Thoracic aorta (tissue), 2 donors: ENCODE data around the gene PALD1. TPM values are rescaled to one million over a fixed set of nuclear protein-coding genes. Genes with fewer than 3 reads are reported as not detected.

Experiments
- ATAC-seq: fragments of 150-250 bp; one replicate; pipeline ENCODE4 v1.8.0; 2017; ENCODE audit warnings: low read depth; ENCODE audit not compliant: insufficient number of reproducible peaks, low FRiP score
- DNase-seq: peaks from one replicate; pipeline ENCODE4 v3.0.0-alpha.2; 2020; ENCODE audit warnings: low spot score
- H3K27ac ChIP-seq, 2 donors: fragments of 200-600 bp; sonication (generic); 1 replicate in 1 of 2; 2 replicates in 1 of 2; pipeline ENCODE4 v1.5.1; 2016; ENCODE audit warnings: mild to moderate bottlenecking in 2 of 2, moderate library complexity in 2 of 2
- H3K27me3 ChIP-seq: fragments of 200-600 bp; sonication (generic); replicated peaks from 2 replicates; pipeline ENCODE4 v1.6.0; 2016; ENCODE audit warnings: mild to moderate bottlenecking; ENCODE audit not compliant: insufficient read depth
- H3K36me3 ChIP-seq: fragments of 200-600 bp; sonication (generic); one replicate; pipeline ENCODE4 v1.5.1; 2016
- H3K4me1 ChIP-seq, 2 donors: fragments of 200-600 bp; sonication (generic); 1 replicate in 1 of 2; 2 replicates in 1 of 2; pipeline versions ENCODE4 v1.5.1 to v1.6.0; 2016; ENCODE audit warnings: low read depth in 2 of 2, mild to moderate bottlenecking in 1 of 2; ENCODE audit not compliant: control insufficient read depth in 1 of 2
- H3K4me3 ChIP-seq: fragments of 200-600 bp; sonication (generic); 2 replicates; pipeline ENCODE4 v1.5.1; 2016; ENCODE audit warnings: mild to moderate bottlenecking
- H3K9me3 ChIP-seq: fragments of 200-600 bp; sonication (generic); 2 replicates; pipeline ENCODE4 v1.5.1; 2016
- CTCF ChIP-seq: fragments of 200-600 bp; sonication (generic); IDR thresholded peaks from one replicate; pipeline ENCODE4 v1.5.1; 2019; ENCODE audit warnings: antibody characterized with exemption
- total RNA-seq, 2 donors: library from RNA; depleted of rRNA; stranded (reverse); fragments of >200 nt; gene quantifications; one replicate each; pipeline versions ENCODE4 v1.1.0 to v1.2.3, GENCODE V29; 2016

PALD1 gene
- total RNA-seq, 2 donors from 2014 or later, result 19.5 to 19.7 TPM

- H3K4me3 ChIP-seq, result no peak overlapping the region
- peak; percentile 79 for ATAC-seq
- no peaks in the 10 kb centered on the region for H3K27me3 ChIP-seq
- peaks cover 0 to 5% of the 10 kb centered on the region in 2 donors for H3K4me1 ChIP-seq
- no peaks in the 10 kb centered on the region for H3K36me3 ChIP-seq
- TF ChIP-seq CTCF, result no peak
- H3K27ac ChIP-seq, result no peak overlapping the region
- no peaks in the 10 kb centered on the region for H3K9me3 ChIP-seq
- DNase-seq, result no peak
Observed at GRCh38 chr10:70551971-70552422, 73.4 kb downstream of the PALD1 start.

DNA sequence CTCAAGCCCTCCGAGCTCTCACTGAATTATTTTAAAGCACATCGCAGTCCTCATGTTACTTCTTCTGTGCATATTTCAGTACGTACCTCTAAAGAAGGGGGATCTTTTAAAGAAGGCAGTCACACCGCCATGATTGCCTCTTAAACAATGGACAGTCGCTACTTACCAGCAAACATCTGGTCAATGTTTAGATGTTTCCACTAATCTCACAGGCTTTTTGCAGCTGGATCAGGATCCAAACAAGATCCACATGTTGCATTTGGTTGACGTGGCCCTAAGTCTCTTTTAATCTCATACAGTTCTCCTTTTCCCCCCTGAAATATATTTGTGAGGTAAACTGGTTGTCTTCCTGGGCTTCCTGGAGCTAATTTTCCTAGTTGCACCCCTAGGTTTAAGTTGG lies 74.0 kb downstream of the PALD1 start:
- H3K9me3 ChIP-seq, result no peaks in the 10 kb centered on the region
- H3K27ac ChIP-seq, result no peak overlapping the region
- ATAC-seq (no peak), DNase-seq (no peak)
- TF ChIP-seq CTCF, result no peak
- H3K36me3 ChIP-seq, result no peaks in the 10 kb centered on the region
- H3K4me3 ChIP-seq, result no peak overlapping the region
- peaks cover 0 to 5% of the 10 kb centered on the region in 2 donors for H3K4me1 ChIP-seq
- no peaks in the 10 kb centered on the region for H3K27me3 ChIP-seq

GRCh38 chr10:70555371-70555770 lies 76.8 kb downstream of the PALD1 start:
- DNase-seq, result no peak
- Histone ChIP-seq H3K4me1 (peaks cover 0 to 11% of the 10 kb centered on the region in 2 donors), H3K9me3 (no peaks in the 10 kb centered on the region), H3K27ac (no peak overlapping the region), H3K27me3 (no peaks in the 10 kb centered on the region), H3K4me3 (no peak overlapping the region), H3K36me3 (no peaks in the 10 kb centered on the region)
- TF ChIP-seq CTCF, result no peak
- ATAC-seq, result no peak

- Histone ChIP-seq H3K27ac (no peak overlapping the region), H3K27me3 (no peaks in the 10 kb centered on the region), H3K36me3 (no peaks in the 10 kb centered on the region), H3K4me1 (peaks cover 0 to 5% of the 10 kb centered on the region in 2 donors), H3K4me3 (no peak overlapping the region), H3K9me3 (no peaks in the 10 kb centered on the region)
- TF ChIP-seq CTCF, result no peak
- ATAC-seq (no peak), DNase-seq (no peak)
Observed at GRCh38 chr10:70557086-70557845, 78.7 kb downstream of the PALD1 start.

- no peak overlapping the region for H3K27ac ChIP-seq
- peaks cover 0 to 5% of the 10 kb centered on the region in 2 donors for H3K4me1 ChIP-seq
- no peaks in the 10 kb centered on the region for H3K9me3 ChIP-seq
- ATAC-seq, result no peak
- H3K27me3 ChIP-seq, result no peaks in the 10 kb centered on the region
- no peak for TF ChIP-seq CTCF
- no peak overlapping the region for H3K4me3 ChIP-seq
- DNase-seq, result no peak
- H3K36me3 ChIP-seq, result no peaks in the 10 kb centered on the region
Observed at GRCh38 chr10:70557876-70558275, 79.3 kb downstream of the PALD1 start.
